ENCODE data around the gene RPL29.

The RPL29 gene

DNA sequence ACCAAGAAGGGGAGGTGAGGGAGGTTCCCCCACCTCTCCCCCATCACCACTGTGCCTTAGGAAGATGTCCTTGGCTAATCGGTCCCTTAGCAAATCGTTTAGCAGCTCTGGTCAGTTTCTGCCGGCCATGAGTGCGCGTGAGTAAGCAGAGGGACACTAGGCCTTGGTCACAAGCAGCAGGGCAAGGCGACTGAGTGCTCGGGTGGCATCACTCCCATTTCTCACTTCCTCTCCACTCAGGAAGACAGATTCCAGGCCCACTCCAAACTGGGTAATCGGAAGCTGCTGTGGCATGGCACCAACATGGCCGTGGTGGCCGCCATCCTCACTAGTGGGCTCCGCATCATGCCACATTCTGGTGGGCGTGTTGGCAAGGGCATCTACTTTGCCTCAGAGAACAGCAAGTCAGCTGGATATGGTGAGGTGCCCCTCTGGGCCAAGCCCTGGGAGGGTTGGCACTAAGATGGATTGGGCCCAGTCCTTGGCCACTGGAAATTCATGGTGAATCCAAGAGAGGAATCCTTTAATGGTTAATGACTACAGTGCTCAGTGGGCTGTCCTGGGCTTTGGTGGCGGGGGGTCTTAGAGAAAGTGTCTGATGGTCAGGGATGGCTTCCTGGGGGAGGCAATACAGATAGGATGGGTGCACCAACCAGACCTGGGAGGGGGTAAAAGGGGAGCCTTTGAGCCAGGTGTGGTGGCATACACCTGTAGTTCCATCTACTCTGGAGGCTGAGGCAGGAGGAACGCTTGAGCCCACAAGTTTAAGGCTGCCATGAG, 49.6 kb downstream of the RPL29 start:
- no peak for DNase-seq (ENCODE audit: low read depth in 3 of 3)

GRCh38 chr3:51945031-51945840, 50.5 kb downstream of the RPL29 start:
- no peak for DNase-seq (ENCODE audit: low read depth in 3 of 3)

DNA sequence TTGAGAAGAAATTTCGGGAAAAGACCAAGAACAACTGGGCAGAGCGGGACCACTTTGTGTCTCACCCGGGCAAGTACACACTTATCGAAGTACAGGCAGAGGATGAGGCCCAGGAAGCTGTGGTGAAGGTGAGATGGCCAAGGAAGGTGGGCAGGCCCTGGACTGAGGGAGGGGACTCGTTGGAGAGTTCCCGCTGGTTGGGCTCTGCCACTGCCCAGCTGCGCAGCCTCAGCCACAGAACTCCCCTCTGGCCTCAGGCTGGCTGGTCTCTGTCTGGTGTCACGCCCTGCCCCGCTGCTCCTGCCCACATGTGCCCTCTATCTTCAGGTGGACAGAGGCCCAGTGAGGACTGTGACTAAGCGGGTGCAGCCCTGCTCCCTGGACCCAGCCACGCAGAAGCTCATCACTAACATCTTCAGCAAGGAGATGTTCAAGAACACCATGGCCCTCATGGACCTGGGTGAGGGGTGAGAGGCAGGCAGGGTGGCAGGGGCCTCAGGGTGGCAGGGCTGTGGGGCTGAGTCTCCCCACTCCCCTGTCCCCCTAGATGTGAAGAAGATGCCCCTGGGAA, 51.2 kb downstream of the RPL29 start:
- no peak for DNase-seq (ENCODE audit: low read depth in 3 of 3)

Measured in stimulated activated CD4-positive, alpha-beta T cell treated with anti-CD3 and anti-CD28 coated beads, TNF-alpha, amount 100 ng/mL, for 48 hours (primary cell).